Upper lobe of left lung (tissue), 4 donors: ENCODE results near the gene NPC2.

ENCODE experiments used
- POLR2A ChIP-seq, 4 donors: fragments of 450-650 bp; IDR thresholded peaks; one replicate each; pipeline ENCODE4 v1.5.1; 2016 to 2017; ENCODE audit warnings: antibody characterized with exemption in 4 of 4, mild to moderate bottlenecking in 2 of 4
- POLR2AphosphoS5 ChIP-seq, 2 donors: sonication (generic); formaldehyde crosslinking; IDR thresholded peaks; one replicate each; pipeline ENCODE4 v1.5.1; 2017; ENCODE audit warnings: antibody characterized with exemption in 2 of 2
- TF ChIP-seq, protein P1 (sequence below), 6 experiments: fragments of 450-650 bp in 4 of 6; fragments of 200-600 bp in 2 of 6; sonication (generic) in 2 of 6; IDR thresholded peaks; one replicate each; pipeline ENCODE4 v1.5.1; 2016 to 2019; ENCODE audit warnings: antibody characterized with exemption in 6 of 6

DNA sequence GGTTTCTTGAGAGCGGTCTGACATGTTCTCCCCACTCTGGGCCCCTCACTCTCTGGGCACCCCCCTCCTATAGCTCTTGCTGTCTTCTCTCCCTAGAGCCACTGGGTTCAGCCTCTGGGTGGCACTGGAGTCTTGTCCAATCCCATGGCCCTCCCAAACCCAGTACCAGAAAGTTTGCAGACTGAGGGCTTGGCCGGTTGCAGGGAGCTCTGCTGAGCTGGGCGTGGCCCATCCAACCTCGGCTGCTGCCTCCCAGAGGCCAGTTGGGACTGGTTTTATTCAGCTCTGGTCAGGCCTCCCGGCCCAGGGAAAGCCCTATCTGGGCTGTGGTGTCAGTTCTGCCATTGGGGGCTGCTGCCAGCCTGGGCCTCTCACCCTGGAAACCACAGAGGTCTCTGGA lies 38.4 kb upstream of the NPC2 start:
- TF ChIP-seq, protein P1, sequence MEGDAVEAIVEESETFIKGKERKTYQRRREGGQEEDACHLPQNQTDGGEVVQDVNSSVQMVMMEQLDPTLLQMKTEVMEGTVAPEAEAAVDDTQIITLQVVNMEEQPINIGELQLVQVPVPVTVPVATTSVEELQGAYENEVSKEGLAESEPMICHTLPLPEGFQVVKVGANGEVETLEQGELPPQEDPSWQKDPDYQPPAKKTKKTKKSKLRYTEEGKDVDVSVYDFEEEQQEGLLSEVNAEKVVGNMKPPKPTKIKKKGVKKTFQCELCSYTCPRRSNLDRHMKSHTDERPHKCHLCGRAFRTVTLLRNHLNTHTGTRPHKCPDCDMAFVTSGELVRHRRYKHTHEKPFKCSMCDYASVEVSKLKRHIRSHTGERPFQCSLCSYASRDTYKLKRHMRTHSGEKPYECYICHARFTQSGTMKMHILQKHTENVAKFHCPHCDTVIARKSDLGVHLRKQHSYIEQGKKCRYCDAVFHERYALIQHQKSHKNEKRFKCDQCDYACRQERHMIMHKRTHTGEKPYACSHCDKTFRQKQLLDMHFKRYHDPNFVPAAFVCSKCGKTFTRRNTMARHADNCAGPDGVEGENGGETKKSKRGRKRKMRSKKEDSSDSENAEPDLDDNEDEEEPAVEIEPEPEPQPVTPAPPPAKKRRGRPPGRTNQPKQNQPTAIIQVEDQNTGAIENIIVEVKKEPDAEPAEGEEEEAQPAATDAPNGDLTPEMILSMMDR (IDR thresholded peaks at IDR 0.05), result peak in 1 of 6 experiments; percentile 19
- no peak for TF ChIP-seq POLR2AphosphoS5 (IDR thresholded peaks at IDR 0.05)
- TF ChIP-seq POLR2A (IDR thresholded peaks at IDR 0.05), result no peak
